ENCODE measurements around the gene NETO2.
"Not testable (repeated sequence)": the region's sequence is repeated elsewhere in the genome, so short reads cannot be mapped to it uniquely, and the experiment has no call there.

NETO2 gene

GRCh38 chr16:47143677-47144558, at the start of gene NETO2:
NETO2 (minus strand) TSS chr16:47143945; CDS start chr16:47143612, 333 bp downstream.
- DNase-seq (ENCODE audit: low read depth): peak; percentile 65

GRCh38 chr16:47182318-47182717, 38.6 kb upstream of the NETO2 start:
- DNase-seq (ENCODE audit: low read depth): no peak

- not testable (repeated sequence) for DNase-seq (ENCODE audit: low read depth)
Measured at GRCh38 chr16:47181066-47181465, 37.3 kb upstream of the NETO2 start.

- no peak for DNase-seq (ENCODE audit: low read depth)
Measured at GRCh38 chr16:47180073-47180472, 36.3 kb upstream of the NETO2 start.

GRCh38 chr16:47175152-47175551, 31.4 kb upstream of the NETO2 start:
- DNase-seq (ENCODE audit: low read depth): no peak

- DNase-seq (ENCODE audit: low read depth): no peak
Measured at GRCh38 chr16:47162670-47163420, 19.1 kb upstream of the NETO2 start.

GRCh38 chr16:47161464-47161863, 17.7 kb upstream of the NETO2 start:
- DNase-seq (ENCODE audit: low read depth): no peak

- DNase-seq (ENCODE audit: low read depth): no peak
Measured at GRCh38 chr16:47160422-47160821, 16.7 kb upstream of the NETO2 start.

- no peak for DNase-seq (ENCODE audit: low read depth)
Measured at GRCh38 chr16:47158992-47159391, 15.2 kb upstream of the NETO2 start.

- no peak for DNase-seq (ENCODE audit: low read depth)
Measured at GRCh38 chr16:47156680-47157215, 13.0 kb upstream of the NETO2 start.

- DNase-seq (ENCODE audit: low read depth): not testable (repeated sequence)
Measured at GRCh38 chr16:47152501-47152900, 8.8 kb upstream of the NETO2 start.

GRCh38 chr16:47150067-47150466, 6.3 kb upstream of the NETO2 start:
- DNase-seq (ENCODE audit: low read depth): no peak

GRCh38 chr16:47144559-47144877, 773 bp upstream of the NETO2 start:
- DNase-seq (ENCODE audit: low read depth): no peak

- peak; percentile 65 for DNase-seq (ENCODE audit: low read depth)
Measured at GRCh38 chr16:47142821-47143676, 696 bp downstream of the NETO2 start.

GRCh38 chr16:47142486-47142820, 1.3 kb downstream of the NETO2 start:
- DNase-seq (ENCODE audit: low read depth): no peak

- peak; percentile 70 for DNase-seq (ENCODE audit: low read depth)
Measured at GRCh38 chr16:47141773-47142485, 1.8 kb downstream of the NETO2 start.

- no peak for DNase-seq (ENCODE audit: low read depth)
Measured at GRCh38 chr16:47140686-47141085, 3.1 kb downstream of the NETO2 start.

- DNase-seq (ENCODE audit: low read depth): no peak
Measured at GRCh38 chr16:47139561-47140185, 4.1 kb downstream of the NETO2 start.

GRCh38 chr16:47137925-47138324, 5.8 kb downstream of the NETO2 start:
- DNase-seq (ENCODE audit: low read depth): not testable (repeated sequence)

GRCh38 chr16:47136099-47136842, 7.5 kb downstream of the NETO2 start:
- no peak for DNase-seq (ENCODE audit: low read depth)
